ENCODE data around the gene THSD1. TPM values are rescaled to one million over a fixed set of nuclear protein-coding genes. Genes with fewer than 3 reads are reported as not detected.
A peak's percentile ranks its signal among the peaks of the same experiment; 100 is the strongest.

THSD1 gene
- total and polyA plus RNA-seq, 9 of the 15 experiments (the other 6 are each of a cell fraction or from before 2014, with no cell fraction given) = 0.01 to 0.11 (median 0.04) TPM; not detected in 2

GRCh38 chr13:52454820-52455676 lies 49.1 kb upstream of the THSD1 start, which contains the start of gene CKAP2 (continued):
- TF ChIP-seq, protein P1, sequence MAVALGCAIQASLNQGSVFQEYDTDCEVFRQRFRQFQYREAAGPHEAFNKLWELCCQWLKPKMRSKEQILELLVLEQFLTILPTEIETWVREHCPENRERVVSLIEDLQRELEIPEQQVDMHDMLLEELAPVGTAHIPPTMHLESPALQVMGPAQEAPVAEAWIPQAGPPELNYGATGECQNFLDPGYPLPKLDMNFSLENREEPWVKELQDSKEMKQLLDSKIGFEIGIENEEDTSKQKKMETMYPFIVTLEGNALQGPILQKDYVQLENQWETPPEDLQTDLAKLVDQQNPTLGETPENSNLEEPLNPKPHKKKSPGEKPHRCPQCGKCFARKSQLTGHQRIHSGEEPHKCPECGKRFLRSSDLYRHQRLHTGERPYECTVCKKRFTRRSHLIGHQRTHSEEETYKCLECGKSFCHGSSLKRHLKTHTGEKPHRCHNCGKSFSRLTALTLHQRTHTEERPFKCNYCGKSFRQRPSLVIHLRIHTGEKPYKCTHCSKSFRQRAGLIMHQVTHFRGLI (CRISPR knock-in tag; IDR thresholded peaks at IDR 0.05) = no peak
- TF ChIP-seq HOXB6 (CRISPR knock-in tag; IDR thresholded peaks at IDR 0.05; ENCODE audit: borderline replicate concordance) (no peak), RBM14 (IDR thresholded peaks at IDR 0.05; ENCODE audit: borderline replicate concordance, insufficient read depth, low read depth, low read length) (no peak), SRSF9 (IDR thresholded peaks at IDR 0.05; ENCODE audit: borderline replicate concordance, low read depth, low read length) (no peak), TOE1 (IDR thresholded peaks at IDR 0.05; ENCODE audit: borderline replicate concordance) (peak; percentile 56; the same call in 1 of the 2 replicates), TOE1 (CRISPR knock-in tag; IDR thresholded peaks at IDR 0.05; ENCODE audit: borderline replicate concordance, low read depth) (no peak), TBL1XR1 (IDR thresholded peaks at IDR 0.05; ENCODE audit: low read length in 2 of 2) (no peak), MTA3 (IDR thresholded peaks at IDR 0.05; ENCODE audit: borderline replicate concordance) (no peak), RNF2 (IDR thresholded peaks at IDR 0.05) (no peak), GTF2B (IDR thresholded peaks at IDR 0.05; ENCODE audit: extremely low read depth, insufficient read length) (no peak), ZNF592 (IDR thresholded peaks at IDR 0.05) (no peak), KHSRP (IDR thresholded peaks at IDR 0.05) (no peak), POLR3G (IDR thresholded peaks at IDR 0.05; ENCODE audit: extremely low read depth, insufficient read length, insufficient replicate concordance) (no peak), SMAD2 (IDR thresholded peaks at IDR 0.05; ENCODE audit: low read depth, low read length) (no peak), PREB (CRISPR knock-in tag; IDR thresholded peaks at IDR 0.05) (no peak), GABPB2 (CRISPR knock-in tag; conservative IDR thresholded peaks at IDR 0.05) (no peak), SNIP1 (IDR thresholded peaks at IDR 0.05; ENCODE audit: low read depth) (no peak)
- TF ChIP-seq, protein P2, sequence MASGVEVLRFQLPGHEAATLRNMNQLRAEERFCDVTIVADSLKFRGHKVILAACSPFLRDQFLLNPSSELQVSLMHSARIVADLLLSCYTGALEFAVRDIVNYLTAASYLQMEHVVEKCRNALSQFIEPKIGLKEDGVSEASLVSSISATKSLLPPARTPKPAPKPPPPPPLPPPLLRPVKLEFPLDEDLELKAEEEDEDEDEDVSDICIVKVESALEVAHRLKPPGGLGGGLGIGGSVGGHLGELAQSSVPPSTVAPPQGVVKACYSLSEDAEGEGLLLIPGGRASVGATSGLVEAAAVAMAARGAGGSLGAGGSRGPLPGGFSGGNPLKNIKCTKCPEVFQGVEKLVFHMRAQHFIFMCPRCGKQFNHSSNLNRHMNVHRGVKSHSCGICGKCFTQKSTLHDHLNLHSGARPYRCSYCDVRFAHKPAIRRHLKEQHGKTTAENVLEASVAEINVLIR (CRISPR knock-in tag; IDR thresholded peaks at IDR 0.05) = no peak

Measured in K562 (cell line).